ENCODE data around the gene ZNF17. TPM values are rescaled to one million over a fixed set of nuclear protein-coding genes. Genes with fewer than 3 reads are reported as not detected.

ZNF17 gene
- total RNA-seq (2014; rRNA removed; shearing (Covaris generic)), result 18.9 and 31.4 TPM in 2 replicates
- 14.9 and 15.9 TPM in 2 replicates for total RNA-seq (2022)
- Bru-seq, nascent RNA, result percentile 73 among the genes with signal in this experiment
- percentile 86 among the genes with signal in this experiment for BruChase-seq, experiment 1, labeled RNA remaining after a 6-hour chase
- BruChase-seq, experiment 2, labeled RNA remaining after a 2-hour chase, result percentile 94 among the genes with signal in this experiment
- long read RNA-seq, partial matches to known transcripts, result 0 of 5 reads
- long read RNA-seq, other reads (novel, unspliced or antisense), result 0 of 5 reads

DNA sequence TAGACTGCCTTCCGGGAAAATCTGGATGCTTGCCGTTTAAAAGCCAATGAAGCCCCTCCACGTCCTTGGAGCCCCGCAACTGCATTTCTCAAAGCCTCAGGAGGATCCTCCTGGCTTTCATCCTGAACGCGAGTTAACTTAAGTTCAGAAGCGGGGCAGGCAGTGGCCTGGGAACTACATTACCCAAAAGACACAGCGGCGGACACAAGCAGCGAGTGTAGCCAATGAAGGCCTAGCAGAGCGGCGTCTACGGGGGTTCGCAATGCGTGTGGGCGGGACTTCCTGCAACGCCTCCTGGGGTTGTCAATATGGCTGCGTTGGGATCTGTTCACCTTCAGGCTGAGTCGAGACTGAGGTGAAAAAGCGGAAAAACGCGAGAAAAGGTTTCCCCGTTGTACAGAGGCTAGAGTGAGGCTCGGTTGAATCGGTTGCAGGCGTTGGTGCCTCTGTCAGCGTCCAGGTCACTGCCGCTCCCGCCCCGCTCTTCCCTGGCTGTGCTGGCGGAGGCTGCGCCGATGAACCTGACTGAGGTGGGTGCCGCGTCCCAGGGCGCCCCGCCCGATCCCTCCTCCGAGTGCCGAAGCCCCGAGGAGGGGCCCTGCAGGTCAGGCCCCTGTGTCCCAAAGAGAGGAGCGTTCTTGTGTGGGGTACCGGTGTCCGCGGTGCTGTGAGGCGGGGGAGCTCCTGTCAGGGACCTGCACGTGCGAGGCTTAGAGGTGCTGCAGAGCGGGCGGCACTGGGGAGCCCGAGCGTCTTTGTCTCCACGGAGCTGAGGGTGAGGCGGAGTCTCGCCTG, at the start of gene ZNF17:
Gene ZNF17, plus strand, starts transcription at position 285 of the 795 bp plus-strand sequence. CDS start 2,455 bp downstream, outside the sequence.
- H3K27ac ChIP-seq (ENCODE audit: low read depth, low read length, poor library complexity, severe bottlenecking), result peak within 1 kb of the TSS; percentile 26
- H3K4me1 ChIP-seq (ENCODE audit: insufficient read depth, low read length, poor library complexity, severe bottlenecking), result peaks cover 10% of the 10 kb centered on the region
- H3K4me2 ChIP-seq (ENCODE audit: low read length), result peak within 1 kb of the TSS; percentile 83
- POLR2A ChIA-PET, result interaction anchor here (0.7 kb wide), 1 partner anchor 316 kb away, joined by 3 read pairs; the partner anchor contains the start of gene ZNF671
- CTCF ChIA-PET (ENCODE audit: unreplicated experiment), result interaction anchor here (0.6 kb wide), 1 partner anchor 959 kb away, joined by 3 read pairs; no protein-coding TSS in a partner anchor
- TF ChIP-seq EZH2phosphoT487 (IDR thresholded peaks at IDR 0.05; ENCODE audit: borderline replicate concordance, low read depth, low read length) (no peak), CTCF (conservative IDR thresholded peaks at IDR 0.05; ENCODE audit: low read length) (no peak)
- DNase-seq (ENCODE audit: low spot score), result peak; percentile 95
- peaks cover 7% of the 10 kb centered on the region; the same call in 1 of the 2 replicates for H3K79me2 ChIP-seq (ENCODE audit: insufficient read depth, low read depth, low read length)
- no peaks in the 10 kb centered on the region for H3K9me3 ChIP-seq (ENCODE audit: low read length)
- H2AFZ ChIP-seq (ENCODE audit: low read length), result peak within 1 kb of the TSS; percentile 99
- BruUV-seq (replicated peaks), result TSS peak; percentile 56
- intact Hi-C loops (cut with micrococcal nuclease; ENCODE audit: unreplicated experiment), result no loop called here
- peaks cover 13% of the 10 kb centered on the region for H3K36me3 ChIP-seq (ENCODE audit: insufficient read depth, low read length)
- peak within 1 kb of the TSS; percentile 91 for H3K4me3 ChIP-seq (ENCODE audit: low read depth, low read length, poor library complexity, severe bottlenecking)
- H3K9me2 ChIP-seq (ENCODE audit: insufficient read depth, low read length), result no peaks in the 10 kb centered on the region
- no peaks in the 10 kb centered on the region for H4K20me1 ChIP-seq (ENCODE audit: insufficient read depth, low read length)

GRCh38 chr19:57362419-57362818, 48.5 kb upstream of the ZNF17 start:
- peaks cover 6% of the 10 kb centered on the region; the same call in 1 of the 2 replicates for H3K79me2 ChIP-seq (ENCODE audit: insufficient read depth, low read depth, low read length)
- H3K36me3 ChIP-seq (ENCODE audit: insufficient read depth, low read length), result peaks cover 22% of the 10 kb centered on the region
- no peaks in the 10 kb centered on the region for H4K20me1 ChIP-seq (ENCODE audit: insufficient read depth, low read length)
- ChIA-PET POLR2A (interaction anchor here (0.8 kb wide), 1 partner anchor 12 kb away, joined by 3 read pairs; no protein-coding TSS in a partner anchor), CTCF (ENCODE audit: unreplicated experiment) (no interaction called here)
- H3K4me2 ChIP-seq (ENCODE audit: low read length), result peak overlapping the region; percentile 61
- TF ChIP-seq EZH2phosphoT487 (IDR thresholded peaks at IDR 0.05; ENCODE audit: borderline replicate concordance, low read depth, low read length) (no peak), CTCF (conservative IDR thresholded peaks at IDR 0.05; ENCODE audit: low read length) (no peak)
- H3K27ac ChIP-seq (ENCODE audit: low read depth, low read length, poor library complexity, severe bottlenecking), result no peak overlapping the region
- no TSS peak for BruUV-seq (replicated peaks)
- peaks cover 12% of the 10 kb centered on the region for H3K4me1 ChIP-seq (ENCODE audit: insufficient read depth, low read length, poor library complexity, severe bottlenecking)
- intact Hi-C loops (cut with micrococcal nuclease; ENCODE audit: unreplicated experiment), result no loop called here
- peak overlapping the region; percentile 83 for H3K4me3 ChIP-seq (ENCODE audit: low read depth, low read length, poor library complexity, severe bottlenecking)
- DNase-seq (ENCODE audit: low spot score), result no peak
- H3K9me2 ChIP-seq (ENCODE audit: insufficient read depth, low read length), result no peaks in the 10 kb centered on the region
- H3K9me3 ChIP-seq (ENCODE audit: low read length), result no peaks in the 10 kb centered on the region
- peak overlapping the region; percentile 88 for H2AFZ ChIP-seq (ENCODE audit: low read length)

All from OCI-LY7 (cell line).